SK-N-SH treated with all-trans-retinoic acid at 6 μM for 48 hours (cell line): ENCODE results near the gene ZFP36.

ENCODE experiments used
- GLIS3 ChIP-seq: fragments of 250-450 bp; sonication (Bioruptor Pico); IDR thresholded peaks from 2 replicates; pipeline ENCODE4 v1.5.0; 2020; ENCODE audit warnings: mild to moderate bottlenecking, moderate library complexity
- ISL1 ChIP-seq: fragments of 250-450 bp; sonication (Bioruptor Pico); IDR thresholded peaks from 2 replicates; pipeline ENCODE4 v2.1.2; 2022; ENCODE audit warnings: mild to moderate bottlenecking, moderate library complexity
- OSR1 ChIP-seq: fragments of 250-450 bp; sonication (Bioruptor Pico); IDR thresholded peaks from 2 replicates; pipeline ENCODE4 v1.8.0; 2022; ENCODE audit warnings: moderate library complexity, mild to moderate bottlenecking, inconsistent platforms
- PATZ1 ChIP-seq: fragments of 250-450 bp; sonication (Bioruptor Pico); IDR thresholded peaks from 2 replicates; pipeline ENCODE4 v1.8.0; 2020; ENCODE audit warnings: mild to moderate bottlenecking, moderate library complexity, borderline replicate concordance
- POU6F1 ChIP-seq: fragments of 250-450 bp; sonication (Bioruptor Pico); IDR thresholded peaks from 2 replicates; pipeline ENCODE4 v1.8.0; 2021; ENCODE audit warnings: low read depth, mild to moderate bottlenecking, moderate library complexity, borderline replicate concordance
- ZFP30 ChIP-seq: fragments of 450-650 bp; formaldehyde crosslinking; IDR thresholded peaks from 2 replicates; pipeline ENCODE4 v1.5.0; 2022; ENCODE audit warnings: mild to moderate bottlenecking, moderate library complexity
- ZNF70 ChIP-seq: fragments of 450-650 bp; formaldehyde crosslinking; IDR thresholded peaks from 2 replicates; pipeline ENCODE4 v1.5.0; 2020; ENCODE audit warnings: mild to moderate bottlenecking, moderate library complexity
- TF ChIP-seq, protein P1 (sequence below): fragments of 250-450 bp; sonication (Bioruptor Pico); IDR thresholded peaks from 2 replicates; pipeline ENCODE4 v1.5.0; 2020; ENCODE audit warnings: mild to moderate bottlenecking, moderate library complexity
- TF ChIP-seq, protein P2 (sequence below): fragments of 250-450 bp; sonication (Bioruptor Pico); IDR thresholded peaks from 2 replicates; pipeline ENCODE4 v1.5.1; 2020; ENCODE audit warnings: low read depth, mild to moderate bottlenecking, moderate library complexity

DNA sequence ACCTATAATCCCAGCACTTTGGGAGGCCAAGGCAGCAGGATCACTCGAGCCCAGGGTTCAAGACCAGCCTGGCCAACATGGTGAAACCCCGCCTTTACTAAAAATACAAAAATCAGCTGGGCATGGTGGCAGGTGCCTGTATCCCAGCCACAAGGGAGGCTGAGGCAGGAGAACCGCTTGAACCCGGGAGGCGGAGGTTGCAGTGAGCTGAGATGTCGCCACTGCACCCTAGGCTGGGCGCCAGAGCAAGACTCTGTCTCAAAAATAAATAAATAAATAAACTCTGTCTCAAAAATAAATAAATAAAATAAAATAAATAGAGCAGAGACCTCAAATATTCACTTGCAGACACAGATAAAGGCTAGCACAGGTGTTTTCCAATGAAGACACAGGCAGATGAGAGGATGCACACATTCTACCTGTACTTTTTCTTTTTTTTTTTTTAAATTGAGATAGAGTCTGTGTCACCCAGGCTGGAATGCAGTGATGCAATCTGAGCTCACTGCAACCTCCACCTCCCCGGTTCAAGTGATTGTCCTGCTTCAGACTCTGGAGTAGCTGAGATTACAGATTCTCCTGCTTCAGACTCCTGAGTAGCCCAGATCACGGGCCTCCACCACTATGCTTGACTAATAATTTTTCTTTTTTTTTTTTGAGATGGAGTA lies 31.8 kb downstream of the ZFP36 start:
- TF ChIP-seq GLIS3 (no peak), POU6F1 (CRISPR knock-in tag) (no peak), OSR1 (CRISPR knock-in tag) (no peak), ZNF70 (no peak), PATZ1 (CRISPR knock-in tag) (no peak), ZFP30 (CRISPR knock-in tag) (no peak), ISL1 (no peak)
- TF ChIP-seq, protein P1, sequence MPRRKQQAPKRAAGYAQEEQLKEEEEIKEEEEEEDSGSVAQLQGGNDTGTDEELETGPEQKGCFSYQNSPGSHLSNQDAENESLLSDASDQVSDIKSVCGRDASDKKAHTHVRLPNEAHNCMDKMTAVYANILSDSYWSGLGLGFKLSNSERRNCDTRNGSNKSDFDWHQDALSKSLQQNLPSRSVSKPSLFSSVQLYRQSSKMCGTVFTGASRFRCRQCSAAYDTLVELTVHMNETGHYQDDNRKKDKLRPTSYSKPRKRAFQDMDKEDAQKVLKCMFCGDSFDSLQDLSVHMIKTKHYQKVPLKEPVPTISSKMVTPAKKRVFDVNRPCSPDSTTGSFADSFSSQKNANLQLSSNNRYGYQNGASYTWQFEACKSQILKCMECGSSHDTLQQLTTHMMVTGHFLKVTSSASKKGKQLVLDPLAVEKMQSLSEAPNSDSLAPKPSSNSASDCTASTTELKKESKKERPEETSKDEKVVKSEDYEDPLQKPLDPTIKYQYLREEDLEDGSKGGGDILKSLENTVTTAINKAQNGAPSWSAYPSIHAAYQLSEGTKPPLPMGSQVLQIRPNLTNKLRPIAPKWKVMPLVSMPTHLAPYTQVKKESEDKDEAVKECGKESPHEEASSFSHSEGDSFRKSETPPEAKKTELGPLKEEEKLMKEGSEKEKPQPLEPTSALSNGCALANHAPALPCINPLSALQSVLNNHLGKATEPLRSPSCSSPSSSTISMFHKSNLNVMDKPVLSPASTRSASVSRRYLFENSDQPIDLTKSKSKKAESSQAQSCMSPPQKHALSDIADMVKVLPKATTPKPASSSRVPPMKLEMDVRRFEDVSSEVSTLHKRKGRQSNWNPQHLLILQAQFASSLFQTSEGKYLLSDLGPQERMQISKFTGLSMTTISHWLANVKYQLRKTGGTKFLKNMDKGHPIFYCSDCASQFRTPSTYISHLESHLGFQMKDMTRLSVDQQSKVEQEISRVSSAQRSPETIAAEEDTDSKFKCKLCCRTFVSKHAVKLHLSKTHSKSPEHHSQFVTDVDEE (CRISPR knock-in tag) = no peak
- TF ChIP-seq, protein P2, sequence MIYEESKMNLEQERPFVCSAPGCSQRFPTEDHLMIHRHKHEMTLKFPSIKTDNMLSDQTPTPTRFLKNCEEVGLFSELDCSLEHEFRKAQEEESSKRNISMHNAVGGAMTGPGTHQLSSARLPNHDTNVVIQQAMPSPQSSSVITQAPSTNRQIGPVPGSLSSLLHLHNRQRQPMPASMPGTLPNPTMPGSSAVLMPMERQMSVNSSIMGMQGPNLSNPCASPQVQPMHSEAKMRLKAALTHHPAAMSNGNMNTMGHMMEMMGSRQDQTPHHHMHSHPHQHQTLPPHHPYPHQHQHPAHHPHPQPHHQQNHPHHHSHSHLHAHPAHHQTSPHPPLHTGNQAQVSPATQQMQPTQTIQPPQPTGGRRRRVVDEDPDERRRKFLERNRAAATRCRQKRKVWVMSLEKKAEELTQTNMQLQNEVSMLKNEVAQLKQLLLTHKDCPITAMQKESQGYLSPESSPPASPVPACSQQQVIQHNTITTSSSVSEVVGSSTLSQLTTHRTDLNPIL (CRISPR knock-in tag) = no peak
